ENCODE data around the gene LONP1. TPM values are rescaled to one million over a fixed set of nuclear protein-coding genes. Genes with fewer than 3 reads are reported as not detected.

The LONP1 gene, protein sequence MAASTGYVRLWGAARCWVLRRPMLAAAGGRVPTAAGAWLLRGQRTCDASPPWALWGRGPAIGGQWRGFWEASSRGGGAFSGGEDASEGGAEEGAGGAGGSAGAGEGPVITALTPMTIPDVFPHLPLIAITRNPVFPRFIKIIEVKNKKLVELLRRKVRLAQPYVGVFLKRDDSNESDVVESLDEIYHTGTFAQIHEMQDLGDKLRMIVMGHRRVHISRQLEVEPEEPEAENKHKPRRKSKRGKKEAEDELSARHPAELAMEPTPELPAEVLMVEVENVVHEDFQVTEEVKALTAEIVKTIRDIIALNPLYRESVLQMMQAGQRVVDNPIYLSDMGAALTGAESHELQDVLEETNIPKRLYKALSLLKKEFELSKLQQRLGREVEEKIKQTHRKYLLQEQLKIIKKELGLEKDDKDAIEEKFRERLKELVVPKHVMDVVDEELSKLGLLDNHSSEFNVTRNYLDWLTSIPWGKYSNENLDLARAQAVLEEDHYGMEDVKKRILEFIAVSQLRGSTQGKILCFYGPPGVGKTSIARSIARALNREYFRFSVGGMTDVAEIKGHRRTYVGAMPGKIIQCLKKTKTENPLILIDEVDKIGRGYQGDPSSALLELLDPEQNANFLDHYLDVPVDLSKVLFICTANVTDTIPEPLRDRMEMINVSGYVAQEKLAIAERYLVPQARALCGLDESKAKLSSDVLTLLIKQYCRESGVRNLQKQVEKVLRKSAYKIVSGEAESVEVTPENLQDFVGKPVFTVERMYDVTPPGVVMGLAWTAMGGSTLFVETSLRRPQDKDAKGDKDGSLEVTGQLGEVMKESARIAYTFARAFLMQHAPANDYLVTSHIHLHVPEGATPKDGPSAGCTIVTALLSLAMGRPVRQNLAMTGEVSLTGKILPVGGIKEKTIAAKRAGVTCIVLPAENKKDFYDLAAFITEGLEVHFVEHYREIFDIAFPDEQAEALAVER
- 30.7 TPM for total RNA-seq (2013)
- polyA plus RNA-seq, result 10 to 100 TPM; 12.1 to 37.2 (median 13.8) TPM
- 34.4 and 46.8 TPM in 2 replicates for polyA minus RNA-seq
- total RNA-seq, result 8.9 to 46.3 (median 26.1) reads per million in 11 experiments

DNA sequence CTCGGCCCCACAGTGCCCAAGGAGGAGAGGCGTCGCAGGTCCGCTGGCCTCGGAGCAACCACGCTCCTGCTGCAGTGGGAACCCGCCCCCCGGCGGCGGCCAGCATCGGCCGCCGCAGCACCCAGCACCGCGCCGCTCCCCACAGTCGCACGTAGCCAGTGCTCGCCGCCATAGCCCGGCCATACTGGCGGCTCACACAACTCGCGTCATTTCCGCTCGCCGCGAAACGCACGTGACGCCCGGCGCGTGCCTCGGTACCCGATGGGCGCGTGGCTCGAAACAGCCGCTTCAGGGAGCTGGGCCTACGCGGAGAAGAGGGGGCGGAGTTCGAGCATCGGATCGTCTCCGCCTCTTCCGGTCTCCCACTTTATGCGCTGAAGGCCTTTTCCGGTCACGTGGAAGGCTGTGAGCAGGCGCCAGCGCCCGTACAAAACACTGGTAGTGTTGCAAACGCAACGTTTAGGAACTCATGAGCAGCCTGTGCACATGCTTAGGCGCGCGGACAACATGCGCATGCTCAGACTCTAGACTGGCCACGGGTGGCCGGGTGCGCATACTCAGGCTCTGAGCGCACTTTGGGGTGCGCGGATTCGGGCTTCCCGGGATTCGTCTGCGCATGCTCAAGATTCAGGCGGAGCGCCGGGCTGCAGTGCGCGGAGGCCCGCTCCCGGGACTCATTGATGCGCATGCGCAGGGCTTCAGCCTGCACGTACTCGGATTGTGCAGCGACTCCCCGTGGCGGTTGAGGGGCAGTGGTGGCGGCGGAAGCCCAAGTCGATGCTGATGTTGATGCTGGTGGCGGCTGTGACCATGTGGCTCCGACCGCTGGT is at the start of gene LONP1, which contains the start of gene CATSPERD:
Gene LONP1 (minus strand): TSS at position 186 of the 830 bp plus-strand sequence. CDS start 14 bp downstream, at position 172.
Gene CATSPERD (plus strand): TSS at position 677 of the 830 bp plus-strand sequence. CDS start 101 bp downstream, at position 778.
- H3K4me3 ChIP-seq (replicated peaks in 1 of 3; ENCODE audit: low read depth in 2 of 3, low read length in 3 of 3), result peak within 1 kb of the TSS; percentile 59 to 82 (median 66)
- Mint-ChIP-seq H3K27me3 (ENCODE audit: low read depth in 3 of 3) (peaks cover 0 to 8% (median 2%) of the 10 kb centered on the region in 3 donors), H3K36me3 (peaks cover 7 to 14% of the 10 kb centered on the region in 2 donors), H3K9me3 (peaks cover 0 to 3% (median 0%) of the 10 kb centered on the region in 7 donors), H3K4me1 (peaks cover 26% of the 10 kb centered on the region), H3K4me3 (peak within 1 kb of the TSS; percentile 81 to 90), H3K27ac (peak within 1 kb of the TSS; percentile 90 to 95 (median 94))
- peaks cover 20 to 29% of the 10 kb centered on the region in 2 donors for H3K4me1 ChIP-seq (ENCODE audit: control insufficient read depth in 1 of 2, insufficient read depth in 2 of 2, low read length in 2 of 2)
- H3K27me3 ChIP-seq (ENCODE audit: control insufficient read depth in 2 of 2, insufficient read depth in 2 of 2, low read length in 2 of 2), result no peaks in the 10 kb centered on the region
- H3K27ac ChIP-seq (ENCODE audit: low read depth in 1 of 2, low read length in 2 of 2), result peak within 1 kb of the TSS; percentile 89 to 91
- H2AFZ ChIP-seq (ENCODE audit: insufficient read depth, low read depth, low read length, poor library complexity, severe bottlenecking), result peak within 1 kb of the TSS; percentile 87
- intact Hi-C loops (cut with micrococcal nuclease), result loop anchor here (2.0 to 5.0 kb wide), 4 partner anchors 29 to 97 kb away; partner anchors contain the start of genes DUS3L (in 2 of the 2), RPL36 (in 2 of the 2), SAFB (in 1 of the 2) and SAFB2 (in 1 of the 2)
- under 1% methylated on average over 88 of the region's 90 CpGs for WGBS (ENCODE audit: insufficient coverage)
- peak; percentile 99 to 100 (median 100) for DNase-seq
- peaks cover 22% of the 10 kb centered on the region for H4K20me1 ChIP-seq (ENCODE audit: insufficient read depth, low read length)
- peak within 1 kb of the TSS; percentile 94 for H3K9ac ChIP-seq (ENCODE audit: insufficient read depth, low read length, poor library complexity, severe bottlenecking)
- H3K36me3 ChIP-seq (replicated peaks in 1 of 2; ENCODE audit: control insufficient read depth in 1 of 2, insufficient read depth in 2 of 2, low read length in 2 of 2), result peaks cover 0 to 5% of the 10 kb centered on the region in 2 donors
- H3K4me2 ChIP-seq (replicated peaks; ENCODE audit: extremely low read depth, low read length, poor library complexity, severe bottlenecking), result peak within 1 kb of the TSS; percentile 89
- TF ChIP-seq, protein P1, sequence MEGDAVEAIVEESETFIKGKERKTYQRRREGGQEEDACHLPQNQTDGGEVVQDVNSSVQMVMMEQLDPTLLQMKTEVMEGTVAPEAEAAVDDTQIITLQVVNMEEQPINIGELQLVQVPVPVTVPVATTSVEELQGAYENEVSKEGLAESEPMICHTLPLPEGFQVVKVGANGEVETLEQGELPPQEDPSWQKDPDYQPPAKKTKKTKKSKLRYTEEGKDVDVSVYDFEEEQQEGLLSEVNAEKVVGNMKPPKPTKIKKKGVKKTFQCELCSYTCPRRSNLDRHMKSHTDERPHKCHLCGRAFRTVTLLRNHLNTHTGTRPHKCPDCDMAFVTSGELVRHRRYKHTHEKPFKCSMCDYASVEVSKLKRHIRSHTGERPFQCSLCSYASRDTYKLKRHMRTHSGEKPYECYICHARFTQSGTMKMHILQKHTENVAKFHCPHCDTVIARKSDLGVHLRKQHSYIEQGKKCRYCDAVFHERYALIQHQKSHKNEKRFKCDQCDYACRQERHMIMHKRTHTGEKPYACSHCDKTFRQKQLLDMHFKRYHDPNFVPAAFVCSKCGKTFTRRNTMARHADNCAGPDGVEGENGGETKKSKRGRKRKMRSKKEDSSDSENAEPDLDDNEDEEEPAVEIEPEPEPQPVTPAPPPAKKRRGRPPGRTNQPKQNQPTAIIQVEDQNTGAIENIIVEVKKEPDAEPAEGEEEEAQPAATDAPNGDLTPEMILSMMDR (IDR thresholded peaks at IDR 0.05), result peak; percentile 87
- H3K9me3 ChIP-seq (replicated peaks in 1 of 2; ENCODE audit: control insufficient read depth in 1 of 2, insufficient read depth in 1 of 2, low read length in 2 of 2), result no peaks in the 10 kb centered on the region
- peaks cover 43% of the 10 kb centered on the region for H3K79me2 ChIP-seq (ENCODE audit: insufficient read depth, low read length)
